K562 (cell line): Measurements from ENCODE around the gene PTCH2. TPM values are rescaled to one million over a fixed set of nuclear protein-coding genes. Genes with fewer than 3 reads are reported as not detected.
A peak's percentile ranks its signal among the peaks of the same experiment; 100 is the strongest.

Source experiments
- ARID1B ChIP-seq: fragments of 450-650 bp; IDR thresholded peaks from 2 replicates; pipeline ENCODE4 v1.6.1; 2016; ENCODE audit warnings: antibody characterized with exemption, mild to moderate bottlenecking, inconsistent platforms
- CREBBP ChIP-seq: IDR thresholded peaks from one replicate; pipeline ENCODE4 v1.6.1; 2012; ENCODE audit warnings: low read depth, mild to moderate bottlenecking, control low read depth, inconsistent platforms, low read length
- HMG20A ChIP-seq: fragments of 450-650 bp; formaldehyde crosslinking; conservative IDR thresholded peaks from 2 replicates; pipeline ENCODE4 v1.4.0; 2020; ENCODE audit warnings: mild to moderate bottlenecking, mixed read lengths
- NFIX ChIP-seq: fragments of 250-450 bp; sonication (Bioruptor Pico); IDR thresholded peaks from 2 replicates; pipeline ENCODE4 v1.4.0; 2020; ENCODE audit warnings: low read depth, mild to moderate bottlenecking, moderate library complexity
- NR0B1 ChIP-seq: fragments of 450-650 bp; IDR thresholded peaks from one replicate; pipeline ENCODE4 v1.6.1; 2018; ENCODE audit warnings: mild to moderate bottlenecking, moderate library complexity; ENCODE audit not compliant: partially characterized antibody
- PTRF ChIP-seq: fragments of 450-650 bp; IDR thresholded peaks from 2 replicates; pipeline ENCODE4 v1.6.1; 2016; ENCODE audit warnings: mild to moderate bottlenecking, missing genetic modification characterization, missing compliant biosample characterization
- SIN3A ChIP-seq, 2 experiments: fragments of 150-350 bp in 1 of 2; IDR thresholded peaks; 2 replicates each; pipeline ENCODE4 v1.6.1; 2011 to 2016; ENCODE audit warnings: borderline replicate concordance in 2 of 2, low read depth in 2 of 2, low read length in 2 of 2, mild to moderate bottlenecking in 2 of 2, moderate library complexity in 2 of 2; ENCODE audit not compliant: control insufficient read depth in 1 of 2
- SNIP1 ChIP-seq: fragments of 450-650 bp; IDR thresholded peaks from 2 replicates; pipeline ENCODE4 v1.7.1; 2017; ENCODE audit warnings: low read depth, mild to moderate bottlenecking
- SPI1 ChIP-seq: IDR thresholded peaks from 2 replicates; pipeline ENCODE4 v1.6.1; 2011; ENCODE audit warnings: low read depth, low read length, control low read depth, borderline replicate concordance
- THAP7 ChIP-seq: fragments of 250-450 bp; sonication (Bioruptor Pico); IDR thresholded peaks from 2 replicates; pipeline ENCODE4 v1.5.0; 2021
- UBTF ChIP-seq, 2 experiments: IDR thresholded peaks; 2 replicates each; pipeline ENCODE4 v1.6.1; 2012; ENCODE audit warnings: improper control_type of control experiment in 2 of 2, low read depth in 2 of 2, low read length in 2 of 2, borderline replicate concordance in 1 of 2
- ZBTB9 ChIP-seq: fragments of 450-650 bp; formaldehyde crosslinking; IDR thresholded peaks from 2 replicates; pipeline ENCODE4 v1.4.0; 2020; ENCODE audit warnings: mild to moderate bottlenecking, moderate library complexity
- ZC3H8 ChIP-seq: fragments of 450-650 bp; IDR thresholded peaks from 2 replicates; pipeline ENCODE4 v1.6.1; 2017
- ZNF143 ChIP-seq: sonication (generic); formaldehyde crosslinking; IDR thresholded peaks from 2 replicates; pipeline ENCODE4 v1.9.0; 2022; ENCODE audit warnings: mild to moderate bottlenecking, missing genetic modification reagents
- ZNF146 ChIP-seq: IDR thresholded peaks from one replicate; pipeline ENCODE4 v1.6.1; 2018; ENCODE audit warnings: missing compliant biosample characterization; ENCODE audit not compliant: unreplicated experiment
- ZNF766 ChIP-seq: fragments of 200-800 bp; sonication (Bioruptor generic); conservative IDR thresholded peaks from 2 replicates; pipeline ENCODE4 v1.6.1; 2016; ENCODE audit warnings: missing genetic modification characterization, missing compliant biosample characterization
- polyA plus RNA-seq, 8 experiments: library from polyadenylated mRNA; depleted of rRNA in 4 of 8; stranded (reverse) in 5 of 8; unstranded in 3 of 8; fragments of >200 nt; fragmentation: Nextera tagmentation in 2 of 8; fragmentation: Illumina TruSeq in 1 of 8; extraction: Ambion mirVana in 2 of 8; extraction: Trizol in 1 of 8; gene quantifications; 2 replicates each; pipeline versions ENCODE4 v1.2.1 to v1.2.3, GENCODE V29; 2011 to 2014; ENCODE audit warnings: inconsistent platforms in 1 of 8, missing spikeins in 1 of 8
- total RNA-seq, 7 experiments: library from RNA; depleted of rRNA in 6 of 7; stranded (reverse); fragments of >200 nt in 6 of 7; fragmentation: Illumina TruSeq in 2 of 7; extraction: Trizol in 2 of 7; gene quantifications; 2 replicates each; pipeline versions ENCODE4 v1.2.1 to v1.2.3, GENCODE V29; 2011 to 2021; ENCODE audit warnings: low replicate concordance in 1 of 7
- TF ChIP-seq, protein P1 (sequence below): fragments of 250-450 bp; sonication (Bioruptor Pico); IDR thresholded peaks from 2 replicates; pipeline ENCODE4 v1.5.1; 2021; ENCODE audit warnings: mild to moderate bottlenecking

PTCH2 gene
- total and polyA plus RNA-seq, 9 of the 15 experiments (the other 6 are each of a cell fraction or from before 2014, with no cell fraction given) = 0.15 to 27.3 (median 0.48) TPM; not detected in 1

GRCh38 chr1:44819608-44820327 is 23.3 kb downstream of the PTCH2 start (continued):
- TF ChIP-seq, protein P1, sequence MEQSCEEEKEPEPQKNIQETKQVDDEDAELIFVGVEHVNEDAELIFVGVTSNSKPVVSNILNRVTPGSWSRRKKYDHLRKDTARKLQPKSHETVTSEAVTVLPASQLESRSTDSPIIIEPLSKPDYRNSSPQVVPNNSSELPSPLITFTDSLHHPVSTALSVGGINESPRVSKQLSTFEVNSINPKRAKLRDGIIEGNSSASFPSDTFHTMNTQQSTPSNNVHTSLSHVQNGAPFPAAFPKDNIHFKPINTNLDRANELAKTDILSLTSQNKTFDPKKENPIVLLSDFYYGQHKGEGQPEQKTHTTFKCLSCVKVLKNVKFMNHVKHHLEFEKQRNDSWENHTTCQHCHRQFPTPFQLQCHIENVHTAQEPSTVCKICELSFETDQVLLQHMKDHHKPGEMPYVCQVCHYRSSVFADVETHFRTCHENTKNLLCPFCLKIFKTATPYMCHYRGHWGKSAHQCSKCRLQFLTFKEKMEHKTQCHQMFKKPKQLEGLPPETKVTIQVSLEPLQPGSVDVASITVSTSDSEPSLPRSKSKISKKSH (CRISPR knock-in tag) = no peak
- TF ChIP-seq ZBTB9 (CRISPR knock-in tag) (peak; percentile 92), ZNF146 (peak; percentile 76), ZNF143 (CRISPR knock-in tag) (peak; percentile 98), SIN3A (IDR thresholded peaks at IDR 0.05; ENCODE audit: borderline replicate concordance in 2 of 2, control insufficient read depth in 1 of 2, low read depth in 2 of 2, low read length in 2 of 2) (peak; percentile 94 to 97), CREBBP (no peak), NR0B1 (no peak), NFIX (CRISPR knock-in tag) (no peak; the same call in 1 of the 2 replicates), HMG20A (CRISPR knock-in tag) (no peak), PTRF (tag) (no peak; the same call in 1 of the 2 replicates), ZC3H8 (peak; percentile 99), ZNF766 (peak; percentile 97), SPI1 (peak; percentile 87), UBTF (IDR thresholded peaks at IDR 0.05; ENCODE audit: borderline replicate concordance in 1 of 2, low read depth in 2 of 2, low read length in 2 of 2) (no peak), ARID1B (peak; percentile 49), SNIP1 (peak; percentile 69), THAP7 (CRISPR knock-in tag) (peak; percentile 86; the same call in 1 of the 2 replicates)
